Liver (tissue), 9 donors: ENCODE results near the gene NAV2. TPM values are rescaled to one million over a fixed set of nuclear protein-coding genes. Genes with fewer than 3 reads are reported as not detected.

Experiments used
- DNase-seq: peaks from one replicate; pipeline ENCODE4 v3.0.0-alpha.2; 2017; ENCODE audit warnings: low spot score
- H3K27ac ChIP-seq, 2 donors: one replicate each; pipeline ENCODE4 v1.7.0; 2013; ENCODE audit warnings: inconsistent platforms in 2 of 2, low read length in 2 of 2, control low read depth in 1 of 2, low read depth in 1 of 2, mild to moderate bottlenecking in 1 of 2
- H3K27me3 ChIP-seq, 4 donors: one replicate each; pipeline versions ENCODE4 v1.6.1 to v1.7.0; 2013; ENCODE audit warnings: low read length in 3 of 4, inconsistent platforms in 1 of 4, mild to moderate bottlenecking in 1 of 4, moderate library complexity in 1 of 4; ENCODE audit not compliant: control insufficient read depth in 4 of 4, insufficient read depth in 4 of 4
- H3K36me3 ChIP-seq, 4 donors: one replicate each; pipeline versions ENCODE4 v1.6.1 to v1.7.0; 2013; ENCODE audit warnings: low read length in 3 of 4, mild to moderate bottlenecking in 3 of 4, low read depth in 1 of 4, moderate library complexity in 1 of 4; ENCODE audit not compliant: control insufficient read depth in 4 of 4, insufficient read depth in 3 of 4
- H3K4me1 ChIP-seq, 4 donors: one replicate each; pipeline versions ENCODE4 v1.6.1 to v1.7.0; 2013; ENCODE audit warnings: low read length in 3 of 4, mild to moderate bottlenecking in 3 of 4, moderate library complexity in 1 of 4; ENCODE audit not compliant: control insufficient read depth in 4 of 4, insufficient read depth in 4 of 4
- H3K4me3 ChIP-seq, 3 donors: one replicate each; pipeline versions ENCODE4 v1.6.1 to v1.7.0; 2013; ENCODE audit warnings: low read length in 3 of 3, control low read depth in 1 of 3, low read depth in 1 of 3, mild to moderate bottlenecking in 1 of 3
- H3K9ac ChIP-seq, 2 donors: one replicate each; pipeline ENCODE4 v1.7.0; 2013; ENCODE audit warnings: low read length in 2 of 2, mild to moderate bottlenecking in 2 of 2, moderate library complexity in 2 of 2, control low read depth in 1 of 2, low read depth in 1 of 2
- H3K9me3 ChIP-seq, 4 donors: one replicate each; pipeline versions ENCODE4 v1.6.1 to v1.7.0; 2013; ENCODE audit warnings: low read length in 3 of 4; ENCODE audit not compliant: control insufficient read depth in 4 of 4
- CTCF ChIP-seq: fragments of 150-350 bp; IDR thresholded peaks from 2 replicates; pipeline ENCODE4 v1.5.1; 2017; ENCODE audit warnings: improper control_type of control experiment, low read depth, low read length; ENCODE audit not compliant: missing input control
- EGR1 ChIP-seq, 2 donors: IDR thresholded peaks; 2 replicates each; pipeline ENCODE4 v1.6.1; 2016 to 2018; ENCODE audit warnings: antibody characterized with exemption in 2 of 2, low read depth in 2 of 2
- FOXA1 ChIP-seq: IDR thresholded peaks from 2 replicates; pipeline ENCODE4 v1.6.1; 2016; ENCODE audit warnings: antibody characterized with exemption
- FOXA2 ChIP-seq: IDR thresholded peaks from 2 replicates; pipeline ENCODE4 v1.6.1; 2016; ENCODE audit warnings: antibody characterized with exemption
- GABPA ChIP-seq, 2 donors: IDR thresholded peaks in 1 of 2; conservative IDR thresholded peaks in 1 of 2; 2 replicates each; pipeline ENCODE4 v1.6.1; 2016; ENCODE audit warnings: antibody characterized with exemption in 2 of 2, mild to moderate bottlenecking in 1 of 2, moderate library complexity in 1 of 2
- HNF4G ChIP-seq: IDR thresholded peaks from 2 replicates; pipeline ENCODE4 v1.6.1; 2016; ENCODE audit warnings: antibody characterized with exemption
- JUND ChIP-seq, 2 donors: IDR thresholded peaks; 2 replicates each; pipeline ENCODE4 v1.6.1; 2016; ENCODE audit warnings: antibody characterized with exemption in 2 of 2
- MAX ChIP-seq: IDR thresholded peaks from 2 replicates; pipeline ENCODE4 v1.6.1; 2016; ENCODE audit warnings: antibody characterized with exemption
- NR2F2 ChIP-seq: IDR thresholded peaks from 2 replicates; pipeline ENCODE4 v1.6.1; 2016; ENCODE audit warnings: antibody characterized with exemption
- RAD21 ChIP-seq, 2 donors: IDR thresholded peaks; 2 replicates each; pipeline ENCODE4 v1.6.1; 2016; ENCODE audit warnings: antibody characterized with exemption in 2 of 2, mild to moderate bottlenecking in 2 of 2
- REST ChIP-seq: IDR thresholded peaks from 2 replicates; pipeline ENCODE4 v1.6.1; 2016; ENCODE audit warnings: antibody characterized with exemption, mild to moderate bottlenecking
- RXRA ChIP-seq, 2 donors: IDR thresholded peaks; 2 replicates each; pipeline ENCODE4 v1.6.1; 2017 to 2018; ENCODE audit warnings: antibody characterized with exemption in 2 of 2, mild to moderate bottlenecking in 1 of 2
- SP1 ChIP-seq: IDR thresholded peaks from 2 replicates; pipeline ENCODE4 v1.6.1; 2018; ENCODE audit warnings: antibody characterized with exemption, mild to moderate bottlenecking
- TAF1 ChIP-seq: conservative IDR thresholded peaks from 2 replicates; pipeline ENCODE4 v1.6.1; 2016; ENCODE audit warnings: antibody characterized with exemption, mild to moderate bottlenecking
- YY1 ChIP-seq: IDR thresholded peaks from 2 replicates; pipeline ENCODE4 v1.6.1; 2016; ENCODE audit warnings: antibody characterized with exemption, mild to moderate bottlenecking
- WGBS: extraction: QIAGEN DNeasy Blood & Tissue Kit; methylation state at CpG from one replicate; pipeline ENCODE4 v1.1.7; 2013; 5-methylcytosine and 5-hydroxymethylcytosine counted together
- polyA plus RNA-seq, 2 donors: library from polyadenylated mRNA; stranded (reverse) in 1 of 2; unstranded in 1 of 2; fragments of 200-250 nt in 1 of 2; fragments of >200 nt in 1 of 2; fragmentation: Nextera tagmentation in 1 of 2; extraction: Ambion mirVana in 1 of 2; gene quantifications; one replicate each; pipeline versions ENCODE4 v1.2.1 to v1.2.3, GENCODE V29; 2013 to 2015
- total RNA-seq, 2 donors: library from RNA; depleted of rRNA; stranded (reverse); fragments of >200 nt; gene quantifications; one replicate each; pipeline ENCODE4 v1.2.3, GENCODE V29; 2014
- TF ChIP-seq, protein P1 (sequence below): IDR thresholded peaks from 2 replicates; pipeline ENCODE4 v1.6.1; 2016; ENCODE audit warnings: antibody characterized with exemption
- TF ChIP-seq, protein P2 (sequence below): IDR thresholded peaks from 2 replicates; pipeline ENCODE4 v1.6.1; 2016; ENCODE audit warnings: antibody characterized with exemption
- donor health status: healthy.
- donor health status: healthy.
- donor health status: healthy.
- donor health status: healthy.
- donor health status: healthy.

The NAV2 gene
- total and polyA plus RNA-seq, 4 donors: 6.3 to 20.5 (median 11.6) TPM

- TF ChIP-seq REST: no peak
Measured at GRCh38 chr11:19872512-19873145, 160.0 kb downstream of the NAV2 start (continued).

DNA sequence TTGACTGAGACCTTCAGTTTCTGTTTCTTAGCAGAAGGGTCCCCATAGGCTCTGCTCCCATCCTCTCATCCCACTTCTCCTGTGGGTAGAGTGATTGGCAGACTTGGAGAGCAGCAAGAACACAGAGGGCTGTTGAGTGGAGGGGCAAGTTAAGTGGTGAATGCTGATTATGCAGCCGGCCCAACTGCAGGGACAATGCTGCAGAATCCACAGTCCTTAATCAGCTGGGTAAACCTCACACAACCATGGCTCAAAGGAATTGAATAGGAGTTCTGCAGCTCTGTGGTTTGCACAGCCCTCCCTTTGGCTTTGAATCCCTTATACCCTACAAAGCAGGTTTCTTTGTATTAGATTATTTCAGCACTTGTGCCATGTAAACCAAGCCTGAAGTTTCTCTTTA is 161.1 kb downstream of the NAV2 start:
- Histone ChIP-seq H3K27me3 (no peaks in the 10 kb centered on the region), H3K9me3 (no peaks in the 10 kb centered on the region), H3K36me3 (peaks cover 0 to 3% (median under 1%) of the 10 kb centered on the region in 4 donors), H3K4me3 (no peak overlapping the region), H3K9ac (no peak overlapping the region), H3K27ac (no peak overlapping the region), H3K4me1 (no peaks in the 10 kb centered on the region)
- no peak for TF ChIP-seq JUND (IDR thresholded peaks at IDR 0.05)
- TF ChIP-seq MAX: no peak
- no peak for TF ChIP-seq FOXA2
- TF ChIP-seq GABPA (IDR thresholded peaks at IDR 0.05 in 1 of 2, conservative IDR thresholded peaks at IDR 0.05 in 1 of 2): no peak
- no peak for TF ChIP-seq RXRA (IDR thresholded peaks at IDR 0.05)
- TF ChIP-seq RAD21 (IDR thresholded peaks at IDR 0.05): no peak
- TF ChIP-seq TAF1: no peak
- TF ChIP-seq YY1: no peak
- no peak for DNase-seq
- 89% methylated on average over 1 of the region's 1 CpG for WGBS

- Histone ChIP-seq H3K4me3 (no peak overlapping the region), H3K4me1 (no peaks in the 10 kb centered on the region), H3K27ac (no peak overlapping the region), H3K27me3 (no peaks in the 10 kb centered on the region), H3K36me3 (peaks cover 0 to 3% (median under 1%) of the 10 kb centered on the region in 4 donors), H3K9ac (no peak overlapping the region), H3K9me3 (no peaks in the 10 kb centered on the region)
- TF ChIP-seq FOXA2: no peak
- TF ChIP-seq MAX: no peak
- no peak for TF ChIP-seq NR2F2
- TF ChIP-seq TAF1: no peak
- TF ChIP-seq EGR1 (IDR thresholded peaks at IDR 0.05; ENCODE audit: low read depth in 2 of 2): no peak
- no peak for TF ChIP-seq HNF4G
- no peak for TF ChIP-seq RXRA (IDR thresholded peaks at IDR 0.05)
- no peak for TF ChIP-seq GABPA (IDR thresholded peaks at IDR 0.05 in 1 of 2, conservative IDR thresholded peaks at IDR 0.05 in 1 of 2)
- no peak for TF ChIP-seq REST
- TF ChIP-seq, protein P1, sequence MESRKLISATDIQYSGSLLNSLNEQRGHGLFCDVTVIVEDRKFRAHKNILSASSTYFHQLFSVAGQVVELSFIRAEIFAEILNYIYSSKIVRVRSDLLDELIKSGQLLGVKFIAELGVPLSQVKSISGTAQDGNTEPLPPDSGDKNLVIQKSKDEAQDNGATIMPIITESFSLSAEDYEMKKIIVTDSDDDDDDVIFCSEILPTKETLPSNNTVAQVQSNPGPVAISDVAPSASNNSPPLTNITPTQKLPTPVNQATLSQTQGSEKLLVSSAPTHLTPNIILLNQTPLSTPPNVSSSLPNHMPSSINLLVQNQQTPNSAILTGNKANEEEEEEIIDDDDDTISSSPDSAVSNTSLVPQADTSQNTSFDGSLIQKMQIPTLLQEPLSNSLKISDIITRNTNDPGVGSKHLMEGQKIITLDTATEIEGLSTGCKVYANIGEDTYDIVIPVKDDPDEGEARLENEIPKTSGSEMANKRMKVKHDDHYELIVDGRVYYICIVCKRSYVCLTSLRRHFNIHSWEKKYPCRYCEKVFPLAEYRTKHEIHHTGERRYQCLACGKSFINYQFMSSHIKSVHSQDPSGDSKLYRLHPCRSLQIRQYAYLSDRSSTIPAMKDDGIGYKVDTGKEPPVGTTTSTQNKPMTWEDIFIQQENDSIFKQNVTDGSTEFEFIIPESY: no peak
- TF ChIP-seq CTCF: no peak
- TF ChIP-seq YY1: no peak
- TF ChIP-seq, protein P2, sequence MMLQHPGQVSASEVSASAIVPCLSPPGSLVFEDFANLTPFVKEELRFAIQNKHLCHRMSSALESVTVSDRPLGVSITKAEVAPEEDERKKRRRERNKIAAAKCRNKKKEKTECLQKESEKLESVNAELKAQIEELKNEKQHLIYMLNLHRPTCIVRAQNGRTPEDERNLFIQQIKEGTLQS: no peak
- TF ChIP-seq FOXA1: no peak
- TF ChIP-seq SP1: no peak
- no peak for TF ChIP-seq RAD21 (IDR thresholded peaks at IDR 0.05)
- no peak for DNase-seq
Measured at GRCh38 chr11:19874266-19874665, 161.6 kb downstream of the NAV2 start.
